SJCRH30 (cell line): ENCODE measurements around the gene MICOS13. TPM values are rescaled to one million over a fixed set of nuclear protein-coding genes. Genes with fewer than 3 reads are reported as not detected.

ENCODE experiments used
- DNase-seq, 2 experiments: peaks; one replicate each; pipeline ENCODE4 v3.0.0-alpha.2; 2015 to 2020
- H3K27ac ChIP-seq: fragments of 250-450 bp; sonication (Bioruptor Pico); 2 replicates; pipeline ENCODE4 v1.5.1; 2020; ENCODE audit warnings: mild to moderate bottlenecking, moderate library complexity
- H3K27me3 ChIP-seq: fragments of 250-450 bp; sonication (Bioruptor Pico); 2 replicates; pipeline ENCODE4 v1.5.1; 2020; ENCODE audit warnings: mild to moderate bottlenecking, moderate library complexity
- H3K36me3 ChIP-seq: fragments of 250-450 bp; sonication (Bioruptor Pico); 2 replicates; pipeline ENCODE4 v1.5.1; 2020; ENCODE audit warnings: mild to moderate bottlenecking, moderate library complexity
- H3K4me1 ChIP-seq: fragments of 250-450 bp; sonication (Bioruptor Pico); 2 replicates; pipeline ENCODE4 v1.5.1; 2020; ENCODE audit warnings: mild to moderate bottlenecking, moderate library complexity
- H3K4me3 ChIP-seq: fragments of 250-450 bp; sonication (Bioruptor Pico); 2 replicates; pipeline ENCODE4 v1.5.1; 2020; ENCODE audit warnings: mild to moderate bottlenecking, moderate library complexity
- H3K9me3 ChIP-seq: fragments of 250-450 bp; sonication (Bioruptor Pico); replicated peaks from 2 replicates; pipeline ENCODE4 v1.5.1; 2020; ENCODE audit warnings: mild to moderate bottlenecking, moderate library complexity
- total RNA-seq: library from RNA; depleted of rRNA; stranded (reverse); fragments of >200 nt; shearing (Covaris generic); gene quantifications from 2 replicates; pipeline ENCODE4 v1.2.3, GENCODE V29; 2014; rRNA removed

The MICOS13 gene
- 33.0 and 45.6 TPM in 2 replicates for total RNA-seq

GRCh38 chr19:5680437-5681368 lies at the start of gene MICOS13, which contains the start of gene HSD11B1L:
Gene MICOS13 (minus strand): TSS chr19:5680516. CDS start chr19:5680486, 30 bp downstream.
Gene HSD11B1L (plus strand): TSS chr19:5681027. CDS start chr19:5684833, 3,806 bp downstream.
- peak; percentile 98 to 99 for DNase-seq
- Histone ChIP-seq H3K4me3 (peak within 1 kb of the TSS; percentile 88), H3K4me1 (peaks cover 19% of the 10 kb centered on the region), H3K9me3 (no peaks in the 10 kb centered on the region), H3K27ac (peak within 1 kb of the TSS; percentile 65), H3K36me3 (no peaks in the 10 kb centered on the region), H3K27me3 (no peaks in the 10 kb centered on the region)

GRCh38 chr19:5727453-5728050 lies 47.2 kb upstream of the MICOS13 start:
- Histone ChIP-seq H3K4me1 (no peaks in the 10 kb centered on the region), H3K27me3 (no peaks in the 10 kb centered on the region), H3K27ac (no peak overlapping the region), H3K9me3 (0 out of 2 replicates have a peak, but pooled peaks cover 2% of the 10 kb centered on the region), H3K4me3 (no peak overlapping the region), H3K36me3 (no peaks in the 10 kb centered on the region)
- no peak for DNase-seq

GRCh38 chr19:5719961-5720790 lies 39.9 kb upstream of the MICOS13 start, which contains the start of the genes CATSPERD and LONP1:
Gene CATSPERD (plus strand): TSS chr19:5720637. CDS start chr19:5720738, 101 bp downstream.
Gene LONP1 (minus strand): TSS chr19:5720146. CDS start chr19:5720132, 14 bp downstream.
- H3K27me3 ChIP-seq = no peaks in the 10 kb centered on the region

GRCh38 chr19:5719274-5719960 lies 39.1 kb upstream of the MICOS13 start:
- Histone ChIP-seq H3K27me3 (no peaks in the 10 kb centered on the region), H3K36me3 (peaks cover 3% of the 10 kb centered on the region; the same call in 1 of the 2 replicates), H3K27ac (peak overlapping the region; percentile 77), H3K9me3 (no peaks in the 10 kb centered on the region), H3K4me3 (peak overlapping the region; percentile 79), H3K4me1 (peaks cover 4% of the 10 kb centered on the region; the same call in 1 of the 2 replicates)
- DNase-seq = no peak

More at GRCh38 chr19:5719961-5720790, 39.9 kb upstream of the MICOS13 start, which contains the start of the genes CATSPERD and LONP1:
- 0 out of 2 replicates have a peak, but pooled peaks cover 3% of the 10 kb centered on the region for H3K36me3 ChIP-seq
- H3K4me3 ChIP-seq = peak within 1 kb of the TSS; percentile 79
- H3K27ac ChIP-seq = peak within 1 kb of the TSS; percentile 77
- no peaks in the 10 kb centered on the region for H3K9me3 ChIP-seq
- peak; percentile 98 for DNase-seq
- peaks cover 4% of the 10 kb centered on the region; the same call in 1 of the 2 replicates for H3K4me1 ChIP-seq

GRCh38 chr19:5718579-5719273 lies 38.4 kb upstream of the MICOS13 start:
- Histone ChIP-seq H3K27me3 (no peaks in the 10 kb centered on the region), H3K9me3 (no peaks in the 10 kb centered on the region), H3K27ac (peak overlapping the region; percentile 77), H3K4me1 (peaks cover 4% of the 10 kb centered on the region; the same call in 1 of the 2 replicates), H3K4me3 (peak overlapping the region; percentile 79), H3K36me3 (peaks cover 5% of the 10 kb centered on the region; the same call in 1 of the 2 replicates)
- DNase-seq = peak in 1 of 2 experiments; percentile 38

- peak overlapping the region; percentile 79 for H3K4me3 ChIP-seq
- H3K9me3 ChIP-seq = no peaks in the 10 kb centered on the region
- no peak for DNase-seq
- no peaks in the 10 kb centered on the region for H3K27me3 ChIP-seq
- peaks cover 11% of the 10 kb centered on the region for H3K36me3 ChIP-seq
- H3K27ac ChIP-seq = peak overlapping the region; percentile 77; the same call in 1 of the 2 replicates
- H3K4me1 ChIP-seq = peaks cover 4% of the 10 kb centered on the region; the same call in 1 of the 2 replicates
Observed at GRCh38 chr19:5718037-5718578, 37.8 kb upstream of the MICOS13 start.

GRCh38 chr19:5717215-5717935 lies 37.1 kb upstream of the MICOS13 start:
- peaks cover 4% of the 10 kb centered on the region; the same call in 1 of the 2 replicates for H3K4me1 ChIP-seq
- peaks cover 15% of the 10 kb centered on the region for H3K36me3 ChIP-seq
- H3K4me3 ChIP-seq = no peak overlapping the region
- no peak for DNase-seq
- H3K27ac ChIP-seq = no peak overlapping the region
- no peaks in the 10 kb centered on the region for H3K27me3 ChIP-seq
- H3K9me3 ChIP-seq = no peaks in the 10 kb centered on the region

GRCh38 chr19:5714816-5715215 lies 34.5 kb upstream of the MICOS13 start:
- no peak for DNase-seq
- H3K36me3 ChIP-seq = peaks cover 35% of the 10 kb centered on the region
- no peaks in the 10 kb centered on the region for H3K9me3 ChIP-seq
- peaks cover 4% of the 10 kb centered on the region; the same call in 1 of the 2 replicates for H3K4me1 ChIP-seq
- H3K27ac ChIP-seq = no peak overlapping the region
- H3K27me3 ChIP-seq = no peaks in the 10 kb centered on the region
- no peak overlapping the region for H3K4me3 ChIP-seq

GRCh38 chr19:5713228-5713627 lies 32.9 kb upstream of the MICOS13 start:
- Histone ChIP-seq H3K27ac (no peak overlapping the region), H3K4me1 (no peaks in the 10 kb centered on the region), H3K9me3 (no peaks in the 10 kb centered on the region), H3K36me3 (peaks cover 37% of the 10 kb centered on the region), H3K27me3 (no peaks in the 10 kb centered on the region), H3K4me3 (no peak overlapping the region)
- DNase-seq = no peak

- Histone ChIP-seq H3K27ac (no peak overlapping the region), H3K27me3 (no peaks in the 10 kb centered on the region), H3K4me1 (no peaks in the 10 kb centered on the region), H3K4me3 (no peak overlapping the region), H3K9me3 (no peaks in the 10 kb centered on the region), H3K36me3 (peaks cover 40% of the 10 kb centered on the region)
- DNase-seq = no peak
Observed at GRCh38 chr19:5711713-5712161, 31.4 kb upstream of the MICOS13 start.

- peaks cover 47% of the 10 kb centered on the region for H3K36me3 ChIP-seq
- no peak for DNase-seq
- no peaks in the 10 kb centered on the region for H3K9me3 ChIP-seq
- no peaks in the 10 kb centered on the region for H3K4me1 ChIP-seq
- H3K4me3 ChIP-seq = no peak overlapping the region
- H3K27me3 ChIP-seq = no peaks in the 10 kb centered on the region
- no peak overlapping the region for H3K27ac ChIP-seq
Observed at GRCh38 chr19:5711025-5711424, 30.7 kb upstream of the MICOS13 start.
